GM12891 (cell line): ENCODE data around the gene TRIM41.
"Not testable (repeated sequence)": the region's sequence is repeated elsewhere in the genome, so short reads cannot be mapped to it uniquely, and the experiment has no call there.

Source experiments
- POLR2A ChIP-seq: IDR thresholded peaks from 2 replicates; pipeline ENCODE4 v1.6.1; 2011; ENCODE audit warnings: low read depth, low read length, control low read depth
- POLR2AphosphoS5 ChIP-seq: IDR thresholded peaks from 2 replicates; pipeline ENCODE4 v1.6.1; 2011; ENCODE audit warnings: low read depth, low read length, control low read depth
- SPI1 ChIP-seq: IDR thresholded peaks from 2 replicates; pipeline ENCODE4 v1.6.1; 2011; ENCODE audit warnings: low read depth, low read length, control low read depth

DNA sequence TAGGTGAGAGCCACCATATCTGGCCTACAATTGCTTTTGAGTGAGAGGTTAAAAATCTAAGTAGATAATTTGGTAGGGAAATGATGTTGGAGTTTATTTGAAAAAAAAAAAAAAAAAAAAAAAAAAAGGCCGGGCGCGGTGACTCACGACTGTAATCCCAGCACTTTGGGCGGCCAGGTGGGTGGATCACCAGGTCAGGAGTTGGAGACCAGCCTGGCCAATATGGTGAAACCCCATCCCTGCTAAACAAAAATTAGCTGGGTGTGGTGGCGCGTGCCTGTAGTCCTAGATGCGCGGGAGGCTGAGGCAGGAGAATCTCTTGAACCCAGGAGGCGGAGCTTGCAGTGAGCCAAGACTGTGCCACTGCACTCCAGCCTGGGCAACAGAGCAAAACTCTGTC lies 8.8 kb upstream of the TRIM41 start:
- not testable (repeated sequence) for TF ChIP-seq POLR2AphosphoS5, SPI1, POLR2A
